Measurements from ENCODE around the gene SLC24A4.

The SLC24A4 gene

DNA sequence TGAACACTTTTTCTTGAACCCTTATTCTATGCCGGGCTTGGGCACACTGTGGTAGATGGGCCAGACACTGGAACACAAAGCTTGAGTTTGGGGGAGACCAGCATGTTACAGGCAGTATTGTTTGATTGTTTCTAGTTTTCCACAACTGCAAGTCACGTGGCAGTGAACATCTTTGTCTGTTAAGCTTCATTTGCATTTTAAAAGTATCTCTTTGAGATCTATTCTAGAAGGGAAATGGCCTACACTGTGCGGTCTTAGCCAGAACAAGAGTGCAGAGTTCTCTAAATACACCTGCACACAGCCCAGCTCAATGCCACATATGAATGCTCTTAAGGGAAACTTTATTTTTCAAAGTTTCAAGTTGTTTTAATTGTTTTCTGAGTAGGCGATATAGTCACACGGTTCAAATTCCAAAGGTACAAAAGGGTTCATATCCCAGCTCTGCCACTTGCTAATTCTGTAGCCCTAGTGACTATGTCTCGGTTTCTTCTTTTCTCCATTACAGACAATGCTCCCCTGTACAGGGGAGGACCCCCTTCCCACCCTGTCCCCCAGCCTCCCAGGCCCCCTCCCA, 215.5 kb downstream of the SLC24A4 start:
- FAIRE-seq (peak; percentile 38), DNase-seq (ENCODE audit: insufficient read length) (no peak)
- TF ChIP-seq POLR2AphosphoS5 (IDR thresholded peaks at IDR 0.05; ENCODE audit: low read depth, low read length) (no peak), TAF1 (IDR thresholded peaks at IDR 0.05; ENCODE audit: borderline replicate concordance, low read depth, low read length) (no peak), POLR2A (IDR thresholded peaks at IDR 0.05; ENCODE audit: low read depth, low read length) (no peak)

DNA sequence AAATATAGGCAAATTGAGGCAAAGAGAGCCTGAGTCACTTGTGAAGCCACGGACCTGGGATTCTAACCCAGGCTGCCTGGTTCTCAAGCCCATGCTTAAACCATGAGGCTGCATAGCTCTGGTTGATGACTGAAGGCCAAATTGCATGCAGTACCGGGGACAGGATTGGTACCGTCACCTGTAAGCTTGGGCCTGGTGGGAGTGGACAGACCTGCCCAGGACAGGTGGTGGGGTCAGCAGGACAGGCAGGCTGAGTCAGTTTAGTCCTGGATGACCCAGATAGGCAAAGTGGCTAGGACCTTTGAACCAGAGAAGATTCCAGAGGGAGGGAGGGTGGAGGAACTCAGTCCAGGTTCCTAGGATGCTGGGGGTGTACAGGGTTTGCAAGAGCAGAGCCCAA, 216.5 kb downstream of the SLC24A4 start:
- TF ChIP-seq POLR2AphosphoS5 (IDR thresholded peaks at IDR 0.05; ENCODE audit: low read depth, low read length) (no peak), POLR2A (IDR thresholded peaks at IDR 0.05; ENCODE audit: low read depth, low read length) (no peak), TAF1 (IDR thresholded peaks at IDR 0.05; ENCODE audit: borderline replicate concordance, low read depth, low read length) (no peak)
- no peak for FAIRE-seq
- DNase-seq (ENCODE audit: insufficient read length) = no peak

DNA sequence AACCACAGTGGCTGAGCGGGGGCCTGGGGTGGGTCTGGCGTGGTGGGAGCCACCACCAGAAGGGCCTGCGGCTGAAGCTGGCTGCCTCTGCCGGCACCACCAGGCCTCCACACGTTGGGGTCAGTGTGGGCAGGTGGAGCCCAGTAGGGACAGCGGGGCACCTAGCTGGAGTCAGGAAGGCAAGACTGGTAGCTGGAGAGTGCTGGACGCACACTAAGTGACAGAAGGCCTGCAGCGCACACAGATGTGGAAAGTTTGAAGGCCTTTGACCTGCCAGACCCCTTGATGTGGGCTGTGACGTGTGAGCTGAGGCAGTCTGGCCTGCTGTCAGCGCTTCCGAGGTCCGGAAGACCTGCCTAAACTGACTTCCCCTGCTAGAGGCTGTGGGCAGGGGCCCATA, 216.9 kb downstream of the SLC24A4 start:
- FAIRE-seq (no peak), DNase-seq (ENCODE audit: insufficient read length) (no peak)
- TF ChIP-seq TAF1 (IDR thresholded peaks at IDR 0.05; ENCODE audit: borderline replicate concordance, low read depth, low read length) = no peak

DNA sequence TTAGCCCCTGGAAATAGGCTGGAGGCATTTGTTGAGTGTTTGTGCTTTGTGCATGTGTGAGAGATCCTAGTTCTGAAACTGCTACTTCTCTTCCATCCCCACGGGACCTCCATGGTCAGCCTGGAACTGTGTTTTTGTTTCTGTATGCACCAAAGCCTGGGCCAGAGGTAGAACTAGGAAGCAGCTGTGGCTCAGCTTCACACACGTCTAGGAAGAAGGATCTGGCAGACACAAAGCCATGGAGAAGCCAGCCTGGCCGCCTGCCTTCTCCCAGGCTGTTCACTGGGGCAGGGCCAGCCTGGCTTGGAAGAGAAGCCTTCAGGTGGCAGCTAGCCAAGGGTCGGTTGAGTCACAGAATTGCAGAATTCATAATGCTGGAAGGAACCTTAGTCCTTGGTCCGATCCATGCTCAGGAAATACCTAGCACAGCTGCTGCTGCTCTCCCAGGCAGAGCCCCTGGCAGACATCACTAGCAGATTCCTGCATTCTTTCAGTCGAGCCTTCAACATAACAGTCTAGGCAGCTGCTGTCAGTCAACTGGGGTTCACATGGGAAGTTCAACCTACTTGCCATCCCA, 217.6 kb downstream of the SLC24A4 start:
- no peak for FAIRE-seq

DNA sequence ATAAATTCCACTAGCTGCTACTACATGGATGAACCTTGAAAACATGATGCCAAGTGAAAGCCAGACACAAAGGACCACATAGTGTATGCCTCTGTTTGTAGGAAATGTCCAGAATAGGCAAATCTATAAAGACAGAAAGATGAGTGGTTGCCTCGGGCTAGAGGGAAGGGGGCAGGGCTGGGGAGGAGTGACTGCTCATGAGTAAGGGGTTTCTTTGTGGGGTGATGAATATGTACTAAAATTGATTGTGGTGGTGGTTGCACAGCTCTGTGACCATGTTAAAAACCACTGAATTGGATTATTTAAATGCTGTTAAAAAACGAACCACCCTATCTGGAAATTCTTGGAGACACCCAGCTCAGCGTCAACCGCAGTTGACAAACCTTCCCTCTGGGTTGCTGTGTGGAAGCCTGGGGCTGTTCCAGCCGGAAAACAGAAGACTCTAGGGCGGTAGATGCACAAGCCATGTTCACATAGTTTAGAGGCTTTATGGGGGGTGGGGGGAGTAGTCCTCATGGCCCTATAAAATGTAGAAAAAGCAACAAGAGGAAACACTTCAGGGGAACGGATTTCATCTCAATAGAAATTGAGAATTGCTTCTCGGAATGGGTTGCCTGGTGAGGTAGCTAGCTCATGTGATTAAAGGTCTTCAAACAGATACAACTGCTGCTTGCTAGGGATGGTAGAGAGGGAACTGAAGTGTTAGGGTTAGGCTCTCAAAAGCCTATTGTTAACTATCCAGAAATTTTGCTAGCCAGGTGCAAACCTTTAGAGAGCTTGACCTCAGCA, 220.0 kb downstream of the SLC24A4 start:
- no peak for TF ChIP-seq POLR2AphosphoS5 (IDR thresholded peaks at IDR 0.05; ENCODE audit: low read depth, low read length)
- no peak for TF ChIP-seq POLR2A (IDR thresholded peaks at IDR 0.05; ENCODE audit: low read depth, low read length)
- no peak for TF ChIP-seq TAF1 (IDR thresholded peaks at IDR 0.05; ENCODE audit: borderline replicate concordance, low read depth, low read length)
- DNase-seq (ENCODE audit: insufficient read length) = no peak
- FAIRE-seq = no peak

More for the DNA sequence above, 217.6 kb downstream of the SLC24A4 start:
- no peak for DNase-seq (ENCODE audit: insufficient read length)
- TF ChIP-seq POLR2AphosphoS5 (IDR thresholded peaks at IDR 0.05; ENCODE audit: low read depth, low read length) = no peak
- no peak for TF ChIP-seq POLR2A (IDR thresholded peaks at IDR 0.05; ENCODE audit: low read depth, low read length)
- TF ChIP-seq TAF1 (IDR thresholded peaks at IDR 0.05; ENCODE audit: borderline replicate concordance, low read depth, low read length) = no peak

DNA sequence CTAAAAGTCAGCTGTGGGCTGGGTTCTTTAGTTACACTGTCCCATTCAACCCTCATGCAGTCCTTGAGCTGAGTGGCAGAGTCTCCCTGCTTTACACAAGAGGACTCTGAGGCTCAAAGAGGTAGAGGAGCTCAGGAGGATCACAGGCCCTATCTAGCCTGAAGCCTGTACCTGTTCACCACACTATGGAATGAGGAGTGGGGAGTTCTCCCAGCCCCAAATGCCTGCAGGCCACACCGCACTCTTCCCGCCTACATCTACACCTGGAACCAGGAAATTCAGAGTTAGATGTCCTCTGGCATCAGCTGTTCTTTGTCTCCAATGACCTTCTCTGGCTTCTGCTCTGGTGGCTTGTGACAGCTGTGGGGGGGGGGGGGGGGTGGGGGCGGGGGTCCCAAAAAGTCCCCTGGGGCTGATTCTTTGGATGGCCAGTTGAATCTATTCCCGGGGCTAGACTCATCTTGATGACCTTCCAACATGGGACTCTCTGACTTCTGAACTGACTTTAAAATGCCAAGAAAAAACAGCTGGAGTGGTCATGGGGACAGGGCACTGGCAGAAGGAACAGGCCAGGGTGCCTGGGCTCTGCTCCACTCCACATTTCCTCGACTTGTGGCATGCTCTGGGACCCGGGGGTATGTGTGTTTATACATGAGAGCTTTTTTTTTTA, 221.2 kb downstream of the SLC24A4 start:
- FAIRE-seq (no peak), DNase-seq (ENCODE audit: insufficient read length) (no peak)

DNA sequence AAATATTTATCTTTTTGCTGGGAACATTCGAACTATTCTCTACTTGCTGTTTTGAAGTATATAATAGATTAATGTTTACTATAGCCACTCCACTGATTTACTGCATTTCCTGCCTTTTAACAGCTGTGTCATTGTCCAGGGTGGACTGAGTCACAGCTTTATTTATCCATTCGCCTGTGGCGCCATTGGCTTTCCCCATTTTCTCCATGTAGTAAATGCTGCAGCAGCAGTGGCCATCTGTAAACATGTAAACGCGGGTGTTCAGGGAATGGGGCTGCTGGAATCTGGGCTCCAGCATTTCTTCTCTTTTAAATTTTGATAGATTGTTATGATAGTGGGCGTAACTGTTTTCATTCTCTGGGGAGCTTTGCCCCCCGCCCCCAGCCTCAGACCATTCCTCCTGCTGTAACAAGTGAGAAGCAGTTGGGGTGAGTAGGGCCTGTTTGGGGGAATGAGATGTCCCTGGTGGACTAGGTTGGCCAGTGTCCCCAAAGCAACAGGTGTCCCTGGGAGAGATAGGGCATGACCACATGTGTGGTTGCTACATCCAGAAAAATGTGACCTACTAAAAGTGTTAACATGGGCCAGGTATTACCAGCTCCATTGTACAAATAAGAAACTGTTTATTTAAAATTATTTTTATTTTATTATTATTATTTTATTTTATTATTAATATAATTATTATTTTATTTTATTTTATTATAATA, 223.5 kb downstream of the SLC24A4 start:
- TF ChIP-seq POLR2A (IDR thresholded peaks at IDR 0.05; ENCODE audit: low read depth, low read length) (no peak), POLR2AphosphoS5 (IDR thresholded peaks at IDR 0.05; ENCODE audit: low read depth, low read length) (no peak), TAF1 (IDR thresholded peaks at IDR 0.05; ENCODE audit: borderline replicate concordance, low read depth, low read length) (no peak)
- DNase-seq (ENCODE audit: insufficient read length) (no peak), FAIRE-seq (no peak)

More for the DNA sequence above, 221.2 kb downstream of the SLC24A4 start:
- TF ChIP-seq POLR2AphosphoS5 (IDR thresholded peaks at IDR 0.05; ENCODE audit: low read depth, low read length) (no peak), POLR2A (IDR thresholded peaks at IDR 0.05; ENCODE audit: low read depth, low read length) (no peak), TAF1 (IDR thresholded peaks at IDR 0.05; ENCODE audit: borderline replicate concordance, low read depth, low read length) (no peak)

DNA sequence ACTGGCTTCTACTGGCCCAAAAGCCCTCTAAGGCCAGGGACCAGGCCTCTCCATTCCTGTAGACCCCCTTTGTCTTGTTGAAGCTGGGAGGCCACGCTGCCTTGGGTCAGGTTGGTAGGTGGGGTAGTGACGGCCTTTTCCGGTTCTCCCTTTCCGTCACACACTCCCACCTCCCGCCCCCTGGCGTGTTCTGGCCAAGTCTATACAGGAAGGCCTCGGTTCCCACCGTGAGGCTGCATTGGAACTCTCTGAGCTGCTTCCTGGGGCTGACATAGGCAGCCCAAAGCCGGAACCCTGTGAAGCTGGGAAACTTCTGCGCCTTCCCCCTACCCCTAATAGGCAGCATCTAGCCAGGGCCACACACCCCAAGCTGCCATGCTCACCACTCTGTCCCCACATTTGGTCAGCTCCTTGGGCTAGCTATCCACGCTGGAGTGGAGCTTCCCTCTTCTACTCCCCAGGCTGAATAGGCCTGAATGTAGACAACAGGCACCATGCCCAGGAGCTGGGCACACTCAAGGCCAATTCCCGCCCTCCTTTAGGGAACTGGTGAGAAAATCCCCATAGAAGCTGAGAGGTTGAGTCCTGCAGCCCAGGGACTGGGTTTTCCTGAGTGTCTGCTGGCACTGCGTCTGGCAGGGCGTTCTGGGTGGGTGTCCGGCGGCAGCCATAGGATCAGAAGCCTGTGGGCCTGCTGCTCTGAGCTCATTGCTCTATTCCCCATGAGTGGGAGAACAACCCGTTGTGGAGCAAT, 226.3 kb downstream of the SLC24A4 start:
- no peak for FAIRE-seq
- no peak for DNase-seq (ENCODE audit: insufficient read length)
- TF ChIP-seq POLR2A (IDR thresholded peaks at IDR 0.05; ENCODE audit: low read depth, low read length) (no peak), TAF1 (IDR thresholded peaks at IDR 0.05; ENCODE audit: borderline replicate concordance, low read depth, low read length) (no peak), POLR2AphosphoS5 (IDR thresholded peaks at IDR 0.05; ENCODE audit: low read depth, low read length) (no peak)

DNA sequence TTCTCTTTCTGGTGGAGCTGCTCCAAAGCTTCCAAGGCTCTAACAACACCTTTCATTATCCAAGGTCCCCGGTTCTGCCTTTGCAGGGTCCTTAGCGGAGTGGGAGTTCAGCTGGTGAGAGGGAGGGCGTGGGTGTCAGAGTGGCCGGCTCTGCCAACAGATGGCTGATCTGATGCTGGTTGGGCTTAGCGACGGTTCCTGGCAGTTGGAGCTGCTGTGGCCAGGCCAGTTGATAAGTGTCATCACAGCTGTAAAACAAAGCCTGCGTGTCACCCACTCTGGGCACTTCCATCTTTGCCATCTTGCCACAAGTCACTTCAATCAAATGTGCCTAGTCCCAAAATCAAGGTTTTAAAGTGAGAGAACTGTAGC, 226.9 kb downstream of the SLC24A4 start:
- DNase-seq (ENCODE audit: insufficient read length) (no peak), FAIRE-seq (no peak)
- no peak for TF ChIP-seq POLR2A (IDR thresholded peaks at IDR 0.05; ENCODE audit: low read depth, low read length)
- no peak for TF ChIP-seq POLR2AphosphoS5 (IDR thresholded peaks at IDR 0.05; ENCODE audit: low read depth, low read length)
- TF ChIP-seq TAF1 (IDR thresholded peaks at IDR 0.05; ENCODE audit: borderline replicate concordance, low read depth, low read length) = no peak

All from GM12892 (cell line).